ENCODE measurements around the gene IL1RAPL2.

DNA sequence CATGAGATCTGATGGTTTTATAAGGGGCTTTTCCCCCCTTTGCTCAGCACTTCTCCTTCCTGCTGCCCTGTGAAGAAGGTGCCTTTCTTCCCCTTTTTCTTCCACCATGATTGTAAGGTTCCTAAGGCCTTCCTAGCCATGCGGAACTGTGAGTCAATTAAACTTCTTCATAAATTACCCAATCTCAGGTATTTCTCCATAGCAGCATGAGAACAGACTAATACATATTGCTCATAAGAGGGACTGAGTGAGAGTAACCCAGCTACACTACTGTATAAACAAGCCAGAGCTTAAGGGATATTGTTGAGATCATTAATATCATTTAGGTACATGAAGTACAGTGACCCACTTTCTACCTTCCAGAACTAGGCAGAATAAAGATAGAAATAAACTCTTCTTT is 551.6 kb downstream of the IL1RAPL2 start:
- TF ChIP-seq CTCF (IDR thresholded peaks at IDR 0.05) (no peak), POLR2AphosphoS5 (IDR thresholded peaks at IDR 0.05) (no peak), EP300 (IDR thresholded peaks at IDR 0.05) (no peak)

Measured in esophagus muscularis mucosa (tissue), 4 donors.